Stimulated activated CD4-positive, alpha-beta T cell treated with anti-CD3 and anti-CD28 coated beads, Interleukin-2, amount 100 ng/mL, for 48 hours (primary cell): ENCODE measurements around the gene P3H2.

ENCODE experiments used
- DNase-seq, 2 donors: peaks; one replicate each; pipeline ENCODE4 v3.0.0-alpha.2; 2020

The P3H2 gene

DNA sequence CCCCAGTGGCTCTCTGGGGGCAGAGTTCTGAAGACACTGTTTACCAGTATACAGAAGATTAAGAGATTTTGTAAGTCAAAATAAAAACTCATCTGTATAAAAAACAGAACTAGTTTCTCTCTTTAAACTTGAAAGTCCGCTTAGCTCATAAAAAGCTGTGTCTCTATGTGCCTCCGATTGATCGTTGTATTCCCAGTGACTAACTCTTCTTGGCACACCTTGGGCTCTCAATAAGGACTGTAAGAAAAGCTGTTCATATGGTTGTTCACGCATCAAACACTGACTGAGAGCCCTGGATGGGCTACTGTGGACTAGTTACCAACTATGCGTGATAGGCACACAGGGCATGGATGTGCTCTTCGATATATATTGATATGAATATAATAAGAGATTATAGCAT lies 107.9 kb downstream of the P3H2 start:
- no peak for DNase-seq

DNA sequence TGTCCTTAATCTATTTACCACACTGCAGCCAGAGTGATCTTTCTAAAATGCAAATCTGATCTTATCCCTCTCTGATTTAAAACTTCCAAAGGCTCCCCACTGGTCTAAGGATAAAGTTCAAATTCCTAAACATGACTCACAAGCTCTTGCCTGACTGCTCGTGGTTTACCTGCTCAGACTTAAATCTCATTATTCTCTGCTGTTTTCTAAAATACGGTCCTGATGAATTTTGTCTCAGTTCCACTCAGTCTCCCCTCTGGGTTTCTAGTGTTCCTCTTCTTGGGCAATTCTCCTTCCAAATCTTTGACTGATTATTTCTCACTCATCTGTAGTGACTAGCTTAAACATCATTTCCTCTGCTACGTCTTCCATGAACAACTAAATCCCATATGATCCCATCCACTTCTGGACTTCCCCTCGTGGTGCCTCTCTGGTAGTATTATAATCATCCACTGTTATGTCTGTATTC lies 108.3 kb downstream of the P3H2 start:
- DNase-seq: no peak

DNA sequence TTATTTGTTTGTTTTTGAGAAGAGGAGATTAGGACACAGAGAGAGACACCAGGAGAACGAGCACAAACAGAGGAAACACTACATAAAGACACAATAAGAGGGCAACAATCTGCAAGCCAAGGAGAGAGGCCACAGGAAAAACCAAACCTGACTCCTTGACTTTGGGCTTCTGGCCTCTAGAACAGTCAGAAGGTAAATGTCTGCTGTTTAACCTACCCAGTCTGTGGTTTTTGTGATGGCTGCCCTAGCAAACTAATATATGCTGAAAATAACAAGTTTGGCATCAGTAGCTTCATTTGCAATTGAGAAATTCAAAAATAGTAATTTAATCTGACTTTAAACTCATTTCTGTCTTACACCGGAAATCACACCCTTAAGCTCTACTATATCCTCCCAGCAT lies 110.2 kb downstream of the P3H2 start:
- DNase-seq: no peak

DNA sequence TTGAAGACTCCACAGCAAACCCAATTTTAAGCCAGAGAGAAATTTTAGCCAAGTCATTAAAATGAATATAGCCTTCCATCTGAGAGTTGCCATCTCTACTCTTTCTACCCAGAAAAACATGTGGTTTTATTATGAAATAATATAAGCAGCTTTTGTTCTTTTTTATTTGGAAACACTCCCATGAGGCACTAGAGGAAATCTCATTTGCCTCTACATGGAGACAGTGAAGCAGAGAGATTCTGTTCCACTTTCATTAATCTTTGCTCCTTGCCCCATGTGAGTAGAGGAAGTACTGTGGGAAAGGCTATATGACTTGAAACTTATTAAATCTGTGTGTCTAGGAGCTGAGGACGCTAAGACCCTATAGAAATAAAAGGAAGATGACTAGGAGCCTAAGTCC lies 111.1 kb downstream of the P3H2 start:
- no peak for DNase-seq

DNA sequence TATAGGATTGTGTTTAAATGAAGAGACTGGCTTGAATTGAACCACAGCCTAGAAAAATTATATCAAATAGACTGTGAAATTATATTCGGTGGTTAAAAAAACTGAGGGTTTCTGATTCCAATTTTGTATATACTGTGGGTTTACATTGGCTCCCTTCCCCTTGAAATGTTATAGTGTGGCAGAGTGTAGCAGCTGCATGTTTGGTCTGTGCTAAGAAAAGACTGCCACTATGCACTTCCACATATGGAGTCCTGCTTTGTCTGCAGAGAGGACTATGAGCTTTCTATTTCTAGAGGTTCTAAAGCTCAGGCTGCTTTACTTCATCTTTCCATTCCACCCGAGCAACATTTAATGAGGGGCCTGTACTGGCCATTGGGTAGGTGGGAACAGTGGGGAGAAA lies 112.3 kb downstream of the P3H2 start:
- DNase-seq: no peak

DNA sequence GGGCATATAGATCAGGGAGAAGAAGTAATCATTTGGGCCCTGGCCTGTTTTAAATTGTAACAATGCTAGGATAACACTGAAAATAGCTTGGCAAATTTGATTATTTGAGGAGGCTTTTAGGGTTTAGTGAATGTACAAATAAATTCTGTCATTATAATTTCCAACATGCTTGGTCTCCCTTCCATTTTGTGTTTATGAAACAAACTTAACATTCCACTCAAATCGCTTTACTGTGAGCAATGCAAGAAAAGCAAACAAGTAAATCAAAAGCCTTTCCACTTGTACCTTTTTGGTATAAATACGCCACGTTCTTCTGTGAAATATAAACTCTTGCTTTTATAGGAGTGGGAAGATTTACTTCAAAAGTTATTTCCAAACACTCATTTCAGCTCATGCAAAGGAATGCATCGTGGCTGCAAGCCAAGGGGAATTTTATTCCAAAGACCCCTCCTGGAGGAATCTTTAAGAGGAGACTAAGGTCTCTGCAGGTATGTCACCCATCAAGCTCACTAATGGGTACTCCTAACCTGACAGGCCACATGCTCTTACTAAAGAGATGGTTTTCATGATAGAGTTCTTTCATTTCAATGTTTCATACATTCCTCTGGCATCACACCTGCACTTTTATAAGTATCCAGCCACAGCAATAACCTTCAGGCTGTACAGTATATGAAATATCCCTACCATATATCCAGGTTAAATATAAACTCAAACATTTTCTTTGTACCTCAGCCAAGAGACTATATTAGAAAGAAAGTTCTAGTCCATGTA lies 115.2 kb downstream of the P3H2 start:
- no peak for DNase-seq

DNA sequence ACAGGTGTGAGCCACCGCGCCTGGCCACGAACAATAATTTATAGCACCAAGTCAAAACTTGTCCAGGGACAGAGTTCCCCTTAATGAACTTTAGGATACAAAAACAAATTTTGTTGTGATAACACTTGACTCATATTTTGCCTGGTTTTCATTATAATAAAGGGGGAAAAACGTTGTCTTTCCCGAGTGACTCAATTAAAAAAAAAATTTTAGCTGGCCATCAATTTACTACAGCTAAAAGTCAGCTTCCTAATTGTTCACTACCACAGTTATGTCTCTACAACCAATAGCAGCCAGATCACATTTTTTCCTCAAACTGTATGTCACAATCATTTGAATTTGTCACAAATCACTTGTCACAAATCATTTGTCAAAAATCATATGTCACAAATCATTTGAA lies 116.0 kb downstream of the P3H2 start:
- DNase-seq: no peak

DNA sequence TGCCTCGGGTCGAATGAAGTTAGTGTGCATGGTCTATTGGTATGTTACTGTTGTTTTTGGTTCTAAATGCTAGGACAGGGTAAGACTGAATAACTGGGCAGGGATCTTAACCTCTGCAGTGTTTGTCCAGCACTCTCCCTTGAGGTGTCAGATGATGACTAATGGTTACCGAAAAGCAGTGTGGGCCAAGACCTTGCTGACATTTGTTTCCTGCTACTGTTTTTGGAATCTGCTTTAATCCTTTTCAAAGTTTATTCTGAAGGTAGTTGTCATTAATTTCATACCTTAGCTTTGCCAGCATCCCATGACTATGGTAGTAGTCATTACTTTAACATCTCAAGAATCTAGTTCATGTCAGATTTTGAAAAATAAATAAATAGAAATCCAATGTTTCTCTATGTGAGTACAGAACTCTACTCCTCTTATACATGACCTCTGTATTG lies 117.0 kb downstream of the P3H2 start:
- no peak for DNase-seq

DNA sequence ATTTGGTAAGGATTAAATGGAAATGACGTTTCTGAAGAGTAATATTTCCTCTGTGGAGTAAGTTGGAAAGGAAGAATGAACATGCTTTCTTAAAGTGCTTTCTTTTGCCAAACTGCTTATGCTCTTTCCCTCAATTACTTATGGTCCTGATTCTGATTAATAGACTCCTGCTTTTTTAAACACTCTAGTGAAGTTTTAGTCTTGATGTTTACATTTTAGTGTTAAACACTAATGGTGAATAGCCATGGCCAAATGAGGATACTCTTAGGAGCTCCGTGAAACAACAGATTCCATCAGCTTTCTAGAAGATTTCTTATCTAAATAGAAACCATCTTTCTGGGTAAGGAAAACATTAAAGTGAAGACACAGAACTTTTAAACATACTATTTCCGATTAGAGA lies 117.6 kb downstream of the P3H2 start:
- no peak for DNase-seq

DNA sequence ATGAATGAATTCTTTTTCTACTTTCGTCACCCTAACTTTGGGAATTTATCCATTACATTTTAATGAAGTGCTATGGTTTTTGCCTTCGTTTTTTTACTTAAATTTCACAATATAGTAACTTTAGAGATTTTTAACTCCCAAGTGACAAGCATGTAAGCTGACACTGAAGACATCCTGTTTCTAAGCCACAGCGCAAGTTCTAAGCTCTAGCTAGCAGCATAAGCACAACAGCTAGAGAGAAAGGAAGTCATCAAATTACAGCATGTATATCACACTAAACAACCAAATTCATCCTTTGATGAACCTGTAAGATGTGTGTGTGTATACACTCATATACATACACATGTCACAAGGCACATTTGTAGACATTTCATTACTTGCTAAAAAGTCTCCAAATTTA lies 119.3 kb downstream of the P3H2 start:
- DNase-seq: no peak

DNA sequence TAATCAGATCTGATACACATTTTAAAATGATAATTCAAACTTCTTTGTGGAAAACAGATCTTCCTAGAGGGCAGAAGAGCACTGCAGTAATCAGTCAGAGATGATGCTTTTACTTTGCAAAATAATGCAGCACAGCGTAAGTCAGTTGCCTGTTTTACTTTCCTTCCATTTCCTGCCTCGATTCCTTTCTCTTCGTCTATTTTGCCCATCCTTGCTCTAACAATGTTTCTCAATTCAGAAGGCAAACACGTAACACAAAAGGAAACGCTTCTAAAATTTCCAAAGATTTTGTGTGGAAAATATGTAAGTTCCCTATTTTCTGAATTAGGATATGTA lies 119.9 kb downstream of the P3H2 start:
- no peak for DNase-seq

DNA sequence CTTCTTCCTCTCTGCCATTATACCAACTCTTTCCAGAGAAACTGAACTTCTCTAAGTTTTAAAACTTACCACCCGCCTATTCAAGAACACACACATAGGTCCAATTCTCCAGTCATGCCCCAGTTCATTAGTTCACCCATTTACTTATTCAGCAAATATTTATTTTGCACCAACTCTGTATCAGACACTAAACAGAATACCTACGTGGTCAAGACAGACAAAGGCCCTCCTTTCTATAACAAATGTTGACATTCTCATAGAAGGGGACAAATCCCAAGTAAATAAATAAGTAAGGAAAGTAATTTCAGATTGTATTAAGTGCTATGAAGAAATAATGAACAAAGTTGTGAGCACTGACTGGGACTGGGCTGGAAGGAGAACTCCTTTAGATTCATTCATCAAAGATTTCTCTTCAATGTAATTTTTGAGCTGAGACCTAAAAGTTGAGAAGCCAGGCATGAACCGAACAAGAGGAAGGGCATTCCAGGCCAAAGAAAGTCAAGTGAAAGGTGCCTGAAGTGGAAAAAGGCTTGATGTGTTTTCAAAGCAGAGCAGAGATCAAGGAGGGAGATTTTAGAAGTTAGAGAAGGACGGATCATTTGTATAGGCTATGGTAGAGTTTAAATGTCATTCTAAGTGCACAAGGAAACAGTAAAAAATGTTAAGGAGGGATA lies 120.4 kb downstream of the P3H2 start:
- DNase-seq: no peak

DNA sequence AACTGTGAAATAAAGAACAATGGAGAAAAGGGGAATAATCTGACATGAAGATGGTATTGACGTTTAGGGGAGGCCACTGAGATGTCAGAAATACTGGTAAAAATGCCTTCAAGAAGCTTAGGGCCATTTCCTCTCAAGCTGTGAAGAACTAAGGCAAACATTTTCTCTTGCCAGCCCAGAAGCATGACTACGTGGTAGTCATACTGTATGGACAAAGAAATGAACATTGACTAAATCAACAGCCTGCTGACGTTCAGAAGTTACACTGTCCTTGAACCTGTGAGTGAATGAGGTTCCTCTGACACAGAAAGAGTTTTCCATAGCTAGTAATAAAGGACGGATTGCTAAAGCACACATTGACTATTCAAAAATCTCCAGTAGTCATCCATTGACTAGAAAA lies 121.0 kb downstream of the P3H2 start:
- DNase-seq: no peak

DNA sequence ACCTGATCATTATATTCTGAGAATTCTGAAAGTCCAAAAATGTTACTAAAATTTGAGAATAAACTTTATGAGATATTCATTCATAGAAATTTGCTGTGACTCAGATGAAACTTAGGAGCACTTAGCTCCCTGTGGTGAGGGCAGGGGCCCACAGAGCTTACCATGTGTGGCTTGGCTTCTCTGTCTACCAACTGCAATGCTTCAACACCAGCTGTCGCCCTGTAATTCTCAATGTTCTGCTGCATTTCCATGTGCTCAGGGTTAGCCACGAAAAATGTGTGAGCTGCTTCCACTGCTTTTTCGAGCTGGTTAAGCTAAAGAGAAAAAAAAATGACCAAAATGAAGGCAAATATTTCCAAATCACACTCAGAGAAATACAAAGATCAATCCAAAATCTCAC lies 125.6 kb downstream of the P3H2 start:
- DNase-seq: no peak

DNA sequence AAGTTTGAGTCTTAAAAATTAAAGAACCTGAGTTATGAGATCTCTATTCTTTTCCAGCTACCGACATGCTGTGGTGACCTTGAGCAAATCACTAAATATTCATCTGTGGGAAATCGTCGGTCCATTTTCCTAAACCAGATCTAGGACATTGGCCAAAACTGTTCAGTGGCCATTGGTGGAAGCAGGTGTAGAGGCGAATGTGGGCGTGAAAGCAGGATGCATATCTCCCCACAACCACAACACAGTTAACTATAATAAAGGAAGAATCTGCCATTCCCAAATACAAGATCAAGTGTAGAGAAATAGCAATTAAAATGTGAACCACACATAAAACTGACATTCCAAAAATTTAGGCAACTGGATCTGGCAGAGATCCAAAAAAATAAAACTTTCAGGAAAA lies 129.9 kb downstream of the P3H2 start:
- DNase-seq: no peak

DNA sequence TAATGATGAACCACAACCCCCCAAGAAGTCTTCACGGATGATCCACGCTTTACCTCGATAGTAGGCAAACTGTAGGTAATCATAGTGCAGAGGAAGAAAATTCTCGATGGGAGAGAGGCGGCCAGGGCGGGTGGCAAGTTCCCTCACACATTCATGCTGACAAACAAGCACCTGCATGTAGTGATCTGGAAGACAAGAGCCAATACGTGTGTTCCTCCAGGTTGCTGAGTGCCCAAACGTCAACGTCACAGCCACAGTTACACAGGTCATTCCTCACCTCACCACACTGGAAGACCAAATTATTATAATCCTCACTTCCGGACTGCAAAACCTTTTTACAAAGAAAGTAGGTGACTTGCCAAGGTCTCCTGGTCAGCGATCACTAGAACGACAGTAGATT lies 131.8 kb downstream of the P3H2 start:
- DNase-seq: no peak

DNA sequence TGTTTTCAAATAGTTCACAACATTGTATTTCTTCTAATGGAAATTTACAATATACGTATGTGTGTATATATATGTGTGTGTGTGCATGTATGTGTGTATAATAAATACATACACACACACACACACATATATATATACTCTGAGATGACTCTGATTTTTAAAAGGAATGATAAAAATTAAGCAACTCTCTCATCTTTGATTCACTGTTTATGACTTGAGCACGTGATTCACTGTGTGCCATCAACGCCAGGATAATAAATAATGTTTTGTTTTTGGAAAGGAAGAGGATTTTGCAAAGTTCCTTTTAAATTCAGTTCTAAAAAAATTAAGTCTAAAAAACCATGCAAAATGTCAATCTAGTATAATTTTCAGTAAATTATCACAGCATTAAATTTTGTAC lies 132.4 kb downstream of the P3H2 start:
- DNase-seq: no peak

DNA sequence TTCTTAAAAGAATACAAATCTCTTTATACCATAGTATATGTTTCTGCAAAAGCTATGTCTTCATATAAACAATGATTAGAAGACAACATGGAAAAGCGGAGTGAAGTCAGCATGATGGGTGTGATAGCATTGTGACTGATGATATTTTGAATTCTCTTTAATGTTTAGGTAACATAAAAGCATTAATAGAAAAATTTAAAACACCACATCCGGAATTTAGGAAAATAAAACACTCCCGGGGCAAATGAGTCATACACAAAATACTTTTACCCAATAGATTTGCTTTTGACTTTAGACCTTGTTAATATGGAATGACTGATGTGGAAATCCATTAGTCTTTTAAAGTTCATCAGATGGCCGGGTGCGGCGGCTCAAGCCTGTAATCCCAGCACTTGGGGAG lies 134.7 kb downstream of the P3H2 start:
- DNase-seq: no peak

DNA sequence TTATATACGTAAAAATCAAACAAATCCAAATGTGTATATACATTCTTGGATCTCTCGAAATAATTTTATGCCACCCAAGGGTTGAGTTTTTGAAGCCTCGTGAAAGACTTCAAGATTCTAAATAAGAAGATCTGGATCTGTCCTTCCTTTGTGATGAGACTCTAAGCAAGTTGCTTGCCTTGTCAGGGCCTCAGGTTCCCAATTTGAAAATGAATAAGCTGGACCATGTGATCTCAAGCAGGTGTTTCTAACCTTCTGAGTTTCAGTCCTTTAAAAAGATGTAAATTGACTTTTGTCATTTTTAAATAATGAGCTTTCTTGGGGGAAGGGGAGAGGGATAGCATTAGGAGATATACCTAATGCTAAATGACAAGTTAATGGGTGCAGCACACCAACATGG lies 137.1 kb downstream of the P3H2 start:
- no peak for DNase-seq

DNA sequence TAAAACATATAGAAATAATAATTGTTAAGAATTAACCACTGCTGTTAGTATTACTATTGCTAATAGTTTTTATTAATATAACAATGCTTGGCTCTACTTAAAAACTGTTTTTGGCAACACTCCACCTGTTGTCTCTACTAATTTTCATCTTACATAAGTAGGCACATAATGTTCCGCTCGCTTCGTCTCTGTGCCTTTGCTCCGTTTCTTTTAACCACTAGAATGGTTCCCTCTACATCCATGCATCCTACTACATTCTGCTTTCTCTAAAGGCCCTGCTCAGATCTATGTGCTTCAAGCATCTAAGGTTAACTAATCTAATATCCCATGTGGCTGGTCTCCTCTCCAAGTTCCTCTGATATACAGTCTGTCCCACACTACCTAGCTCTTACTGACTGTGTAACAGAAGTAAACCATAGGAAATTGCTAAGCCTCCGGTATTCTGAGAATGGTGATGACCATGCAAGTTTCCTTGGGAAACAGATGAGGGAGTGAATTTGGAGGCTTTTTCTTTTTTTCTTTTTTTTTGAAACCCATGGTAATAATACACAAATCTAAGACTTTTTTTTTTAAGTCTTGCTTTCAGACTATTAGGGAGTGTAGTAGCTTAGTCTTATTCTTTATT lies 138.3 kb downstream of the P3H2 start:
- no peak for DNase-seq

DNA sequence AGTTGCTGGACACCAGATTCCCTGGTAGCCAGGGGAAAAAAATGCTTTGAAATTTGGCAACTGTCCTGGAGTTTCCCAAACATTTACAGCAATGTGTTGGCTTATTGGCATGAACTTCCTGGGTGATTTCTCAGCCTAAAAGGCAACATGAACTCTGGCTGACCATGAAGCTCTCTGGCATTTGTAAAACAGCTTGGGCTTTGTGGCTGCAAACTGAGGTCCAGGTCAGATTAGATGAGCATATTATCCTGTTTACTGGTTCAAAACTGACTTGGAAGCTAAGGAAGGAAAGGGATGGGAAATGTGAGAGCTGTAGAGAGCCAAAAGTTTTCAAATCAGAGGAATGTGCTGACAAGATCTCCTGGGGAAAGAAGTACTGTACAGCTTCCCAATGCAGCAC lies 139.0 kb downstream of the P3H2 start:
- no peak for DNase-seq

DNA sequence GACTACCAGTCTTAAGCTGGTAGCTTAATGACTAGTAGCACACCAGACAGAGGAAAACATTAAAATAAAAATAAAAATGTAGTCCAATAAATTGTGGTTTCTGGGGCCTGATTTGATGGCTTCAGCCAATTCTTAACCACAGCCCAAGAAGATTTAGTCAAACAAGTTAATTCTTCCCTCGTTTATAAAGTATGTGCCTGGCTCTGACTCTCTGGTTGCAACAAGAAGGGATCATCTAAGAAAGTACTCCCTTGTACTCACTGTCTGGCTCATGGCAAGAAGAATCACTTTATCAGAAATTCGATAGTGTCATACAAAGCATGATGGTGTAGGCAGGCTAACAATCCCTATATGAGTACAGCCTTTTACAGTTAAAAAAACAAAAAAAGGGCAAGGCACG lies 141.9 kb downstream of the P3H2 start:
- no peak for DNase-seq

DNA sequence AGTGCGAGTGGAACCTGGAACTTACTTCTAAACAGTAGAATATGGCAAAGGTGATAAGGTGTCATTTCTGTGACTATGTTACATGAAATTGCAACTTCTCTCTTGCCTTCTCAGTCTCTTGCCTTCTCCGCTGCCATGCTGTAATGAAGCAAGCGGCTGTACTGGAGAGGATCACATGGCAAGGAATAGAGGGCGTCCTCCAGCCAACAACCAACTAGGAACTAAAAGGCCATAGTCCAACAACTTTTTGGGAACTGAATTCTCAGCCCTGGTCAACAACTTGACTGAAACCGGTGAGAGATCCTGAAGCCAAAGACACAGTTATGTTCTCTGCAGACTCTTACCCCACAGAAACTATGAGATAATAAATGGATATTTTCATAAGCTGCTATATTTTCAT lies 143.5 kb downstream of the P3H2 start:
- no peak for DNase-seq

DNA sequence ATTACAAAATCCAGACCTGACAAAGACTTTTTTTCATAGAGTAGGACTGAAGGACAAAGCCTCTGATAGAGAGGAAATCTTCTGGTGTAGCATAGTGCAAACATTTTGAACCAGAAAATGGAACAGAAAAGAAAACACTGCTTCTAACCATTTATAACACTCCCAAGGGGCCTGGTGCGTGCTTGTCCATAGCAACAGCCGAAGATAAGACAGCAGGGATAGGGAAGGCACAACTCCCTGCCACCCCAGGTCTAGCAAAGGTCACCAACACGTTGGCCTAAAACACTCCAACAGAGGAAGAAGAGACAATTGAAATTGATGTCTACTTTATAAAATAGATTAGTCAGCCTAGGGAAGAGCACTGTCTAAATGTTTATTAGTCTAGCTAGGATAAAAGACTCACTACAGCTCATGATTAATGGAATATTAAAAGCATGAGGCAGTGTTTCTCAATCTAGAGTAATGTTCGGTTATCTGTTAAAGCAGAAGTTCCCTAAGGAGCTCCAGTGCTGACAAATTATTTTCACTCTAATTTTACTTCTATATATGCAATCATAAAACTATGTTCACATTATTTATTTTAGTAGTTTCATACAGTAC lies 145.2 kb downstream of the P3H2 start:
- no peak for DNase-seq
